GM19240 (cell line): ENCODE measurements around the gene CLSTN1.
"Not testable (repeated sequence)": the region's sequence is repeated elsewhere in the genome, so short reads cannot be mapped to it uniquely, and the experiment has no call there.

Experiments used
- DNase-seq: peaks from one replicate; pipeline ENCODE4 v3.0.0; 2011; ENCODE audit warnings: low spot score; ENCODE audit not compliant: insufficient read length

CLSTN1 gene

DNA sequence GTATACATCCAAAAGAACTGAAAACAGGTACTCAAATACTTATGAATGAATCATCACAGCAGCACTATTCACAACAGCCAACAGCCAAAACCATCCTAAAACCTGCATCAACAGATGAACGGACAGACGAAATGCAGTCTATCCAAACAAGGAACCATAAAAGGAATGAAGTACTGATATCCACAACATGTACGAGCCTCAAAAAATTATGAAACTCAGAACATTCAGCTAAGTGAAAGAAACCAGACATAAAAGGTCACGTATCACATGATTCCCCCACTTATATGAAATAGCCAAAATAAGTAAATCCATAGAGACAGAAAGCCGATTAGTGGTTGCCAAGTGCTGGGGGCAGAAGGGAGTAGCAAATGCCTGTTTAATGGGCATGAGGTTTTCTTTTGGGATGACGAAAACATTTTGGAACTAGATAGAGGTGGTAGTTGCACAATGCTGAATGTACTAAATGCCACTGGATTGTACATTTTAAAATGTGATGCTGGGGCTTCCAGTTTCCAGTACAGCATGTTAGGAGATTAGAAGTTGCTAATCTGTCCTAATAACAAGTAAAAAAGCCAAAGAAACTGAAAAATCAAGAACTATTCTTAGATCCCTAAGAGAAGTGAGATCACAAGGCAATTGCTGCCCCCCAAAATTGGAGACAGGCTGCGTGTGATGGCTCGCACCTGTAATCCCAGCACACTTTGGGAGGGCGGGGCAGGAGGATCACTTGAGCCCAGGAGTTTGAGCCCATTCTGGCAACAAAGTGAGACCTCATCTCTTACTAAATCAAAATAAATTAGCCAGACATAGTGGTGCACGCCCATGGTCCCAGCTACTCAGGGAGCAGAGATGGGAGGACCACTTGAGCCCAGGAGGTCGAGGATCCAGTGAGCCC, 25.3 kb downstream of the CLSTN1 start:
- DNase-seq: no peak

DNA sequence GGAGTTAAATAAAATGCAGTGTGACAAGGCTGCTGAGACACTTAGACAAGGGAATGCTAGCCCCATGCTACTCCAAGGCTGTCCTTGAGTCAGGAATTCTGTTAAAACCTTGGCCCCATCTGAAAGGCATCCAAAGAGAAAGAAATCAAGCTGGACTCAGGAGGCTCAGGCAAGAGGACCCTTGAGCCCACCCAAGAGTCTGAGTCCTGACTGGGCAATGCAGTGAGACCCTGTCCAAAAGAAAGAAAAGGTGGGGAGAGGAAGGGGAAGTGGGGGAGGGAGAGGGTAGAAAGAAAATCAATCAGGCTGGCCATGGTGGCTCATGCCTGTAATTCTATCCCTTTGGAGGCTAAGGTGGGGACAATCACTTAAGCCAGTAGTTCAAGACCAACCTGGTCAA, 26.7 kb downstream of the CLSTN1 start:
- DNase-seq: no peak

DNA sequence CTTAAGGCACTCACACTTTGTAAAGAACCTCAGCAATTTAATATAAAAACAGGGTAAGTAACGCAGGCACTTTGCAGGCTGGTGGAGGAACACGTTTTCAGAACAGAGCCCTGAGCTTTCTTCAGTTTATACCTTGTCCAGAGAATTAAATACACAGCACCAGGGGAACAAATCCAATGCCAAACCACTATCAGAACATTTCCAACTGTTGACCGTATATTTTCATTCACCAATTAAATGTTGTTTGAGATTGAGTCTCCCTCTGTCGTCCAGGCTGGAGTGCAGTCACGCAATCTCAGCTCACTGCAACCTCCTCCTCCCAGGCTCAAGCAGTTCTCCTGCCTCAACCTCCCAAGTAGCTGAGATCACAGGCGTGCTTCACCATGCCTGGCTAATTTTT, 29.7 kb downstream of the CLSTN1 start:
- DNase-seq: no peak

GRCh38 chr1:9793291-9793690, 30.5 kb downstream of the CLSTN1 start:
- no peak for DNase-seq

DNA sequence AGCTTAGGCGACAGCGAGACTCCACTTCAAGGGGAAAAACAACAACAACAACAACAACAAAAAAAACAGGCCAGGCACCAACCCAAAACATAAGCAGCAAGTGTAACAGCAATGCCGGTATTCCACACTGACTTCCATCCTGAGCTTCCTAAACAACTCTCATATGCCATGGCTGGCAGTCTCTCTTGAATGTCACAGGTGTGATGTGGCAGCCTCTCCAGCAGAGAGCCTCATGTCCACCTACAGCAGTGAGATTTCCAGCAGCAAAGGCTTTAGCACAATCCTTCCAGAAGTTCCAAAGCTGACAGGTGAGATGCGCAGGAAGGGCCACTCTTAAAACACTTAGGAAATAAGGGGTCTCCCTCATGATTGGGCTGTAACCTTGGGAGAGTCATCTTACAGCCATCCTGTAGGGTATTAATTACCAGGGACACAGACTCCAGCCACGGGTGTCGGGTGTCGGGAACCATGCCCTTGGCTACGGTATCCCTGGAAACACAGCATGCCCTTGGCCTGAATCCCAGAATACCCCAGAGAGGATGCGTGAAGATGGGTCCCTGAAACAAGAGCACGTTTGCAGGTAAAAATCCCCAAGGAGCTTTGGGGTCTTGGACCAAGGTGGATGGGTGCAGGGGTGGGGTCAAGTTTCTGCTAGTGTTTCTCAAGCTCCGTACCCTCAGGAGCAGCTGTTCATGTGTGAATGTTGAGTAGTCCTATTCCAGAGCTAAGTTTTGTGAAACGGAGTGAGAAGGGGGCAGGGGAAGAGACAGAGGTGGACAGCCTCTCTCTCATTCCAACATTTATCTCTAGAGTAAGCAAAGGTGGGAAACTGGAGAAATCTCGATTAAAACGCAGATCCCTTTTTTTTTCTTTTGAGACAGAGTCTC, 31.4 kb downstream of the CLSTN1 start:
- no peak for DNase-seq

GRCh38 chr1:9789700-9790099, 34.1 kb downstream of the CLSTN1 start:
- DNase-seq: not testable (repeated sequence)

- DNase-seq: peak; percentile 25
Observed at GRCh38 chr1:9787702-9788101, 36.1 kb downstream of the CLSTN1 start.

DNA sequence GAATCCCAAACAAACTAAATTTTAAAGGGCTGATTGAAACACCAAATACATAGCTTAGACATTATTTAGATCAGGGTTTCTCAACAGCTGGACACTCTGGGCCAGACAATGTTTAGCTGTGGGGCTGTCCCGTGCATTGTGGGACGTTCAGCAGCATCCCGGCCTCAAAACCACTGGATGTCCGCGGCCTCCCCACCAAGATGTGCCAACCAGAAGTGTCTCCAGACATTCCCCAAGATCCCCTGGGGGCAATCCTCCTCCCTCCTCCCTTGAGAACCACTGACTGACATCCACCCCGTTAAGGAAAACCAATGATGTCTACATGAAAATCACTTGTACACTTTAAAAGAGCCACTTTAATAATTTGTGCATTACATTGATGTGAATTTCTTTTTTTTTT, 38.4 kb downstream of the CLSTN1 start:
- DNase-seq: no peak

DNA sequence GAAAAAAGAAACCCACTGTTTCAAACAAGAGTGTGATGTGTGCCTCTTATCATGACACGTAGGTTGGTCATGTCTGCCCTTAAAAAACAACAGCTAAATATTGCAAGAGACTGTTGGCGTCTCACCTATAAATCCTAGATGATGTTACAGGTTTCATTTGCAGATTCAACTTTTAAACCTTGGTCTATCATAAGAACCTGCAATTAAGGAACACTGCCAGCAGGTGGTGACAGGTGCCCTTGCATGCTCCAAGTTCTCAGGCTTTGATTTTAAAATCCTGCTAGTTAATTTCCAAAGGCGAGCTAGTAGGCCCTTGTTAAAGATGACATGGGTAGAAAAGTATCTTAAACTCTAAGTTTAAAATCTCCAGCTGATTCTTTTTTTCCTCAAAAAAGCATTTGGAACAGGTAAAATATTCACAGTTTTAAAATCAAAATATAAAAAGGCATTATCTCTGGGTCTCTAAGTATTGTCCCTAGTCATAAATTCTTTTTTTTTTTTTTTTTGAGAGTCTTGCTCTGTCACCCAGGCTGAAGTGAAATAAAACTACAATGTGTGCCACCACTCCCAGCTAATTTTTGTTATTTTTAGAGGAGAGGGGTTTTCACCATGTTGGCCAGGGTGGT, 39.1 kb downstream of the CLSTN1 start:
- DNase-seq: peak; percentile 26

DNA sequence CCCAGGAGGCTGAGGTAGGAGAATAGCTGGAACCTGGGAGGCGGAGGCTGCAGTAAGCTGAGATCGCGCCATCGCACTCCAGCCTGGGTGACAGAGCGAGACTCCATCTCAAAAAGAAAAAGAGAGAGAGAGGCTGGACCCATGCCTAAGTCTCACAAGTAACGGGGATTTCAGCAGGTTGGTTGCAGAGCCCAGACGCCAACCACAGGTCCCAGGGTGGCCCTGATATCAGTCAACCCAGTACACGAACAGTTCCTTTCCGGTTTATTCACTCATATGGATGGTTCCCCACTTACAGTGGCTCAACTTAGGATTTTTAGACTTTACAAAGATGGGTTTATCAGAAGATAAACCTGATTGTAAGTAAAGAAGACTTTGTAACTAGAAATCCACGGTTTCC, 40.9 kb downstream of the CLSTN1 start:
- DNase-seq: no peak

DNA sequence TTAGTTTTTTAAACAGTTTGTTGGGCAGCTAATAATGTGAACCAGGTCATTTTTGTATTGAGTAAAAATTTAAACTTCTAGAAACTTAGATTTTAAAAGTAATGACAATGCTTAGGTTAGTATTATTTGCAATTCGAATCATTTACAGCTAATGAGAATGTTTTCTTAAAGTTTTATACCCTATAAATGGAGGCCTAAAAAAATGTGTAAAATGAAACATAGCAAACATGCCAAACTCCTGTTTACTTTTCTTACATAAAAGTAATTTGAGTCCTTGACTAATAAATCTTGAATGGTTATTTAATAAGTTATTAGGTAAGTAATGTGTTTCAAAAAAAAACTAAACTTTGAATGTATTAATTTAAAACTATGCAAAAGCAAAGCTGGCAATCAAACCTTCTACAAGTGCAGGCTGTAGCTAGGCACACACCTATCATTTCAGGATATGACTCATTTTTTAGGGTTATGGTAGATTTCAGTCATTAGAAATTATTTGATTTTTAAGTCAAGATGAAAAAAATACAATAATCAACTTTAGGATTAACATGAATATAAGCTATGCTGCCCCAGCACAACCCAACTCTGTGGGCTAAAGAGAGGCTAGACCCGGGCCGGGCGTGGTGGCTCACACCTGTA, 41.5 kb downstream of the CLSTN1 start:
- DNase-seq: no peak

- no peak for DNase-seq
Observed at GRCh38 chr1:9780554-9781110, 43.1 kb downstream of the CLSTN1 start.

GRCh38 chr1:9778905-9779304, 44.9 kb downstream of the CLSTN1 start:
- no peak for DNase-seq

GRCh38 chr1:9776685-9777084, 47.1 kb downstream of the CLSTN1 start:
- DNase-seq: no peak

GRCh38 chr1:9774712-9775679, 48.8 kb downstream of the CLSTN1 start:
- no peak for DNase-seq

DNA sequence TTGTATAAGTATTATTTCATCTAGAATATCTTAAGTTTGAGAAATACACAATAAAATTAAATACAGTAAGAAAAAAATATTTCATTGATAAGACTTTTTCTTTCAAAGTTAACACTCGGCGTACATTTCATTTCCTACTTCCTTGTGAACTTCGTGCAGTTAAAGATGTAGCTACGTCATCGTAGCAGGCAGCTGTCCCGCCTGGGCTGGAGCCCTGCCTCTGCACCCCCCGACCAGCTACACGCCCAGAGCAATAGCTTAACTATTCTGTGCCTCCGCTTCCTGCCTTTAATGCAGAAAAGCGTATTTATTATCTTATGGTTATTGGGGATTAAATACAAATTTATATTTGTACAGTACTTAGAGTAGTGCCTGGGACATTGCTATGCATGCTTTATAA, 53.5 kb downstream of the CLSTN1 start:
- no peak for DNase-seq

DNA sequence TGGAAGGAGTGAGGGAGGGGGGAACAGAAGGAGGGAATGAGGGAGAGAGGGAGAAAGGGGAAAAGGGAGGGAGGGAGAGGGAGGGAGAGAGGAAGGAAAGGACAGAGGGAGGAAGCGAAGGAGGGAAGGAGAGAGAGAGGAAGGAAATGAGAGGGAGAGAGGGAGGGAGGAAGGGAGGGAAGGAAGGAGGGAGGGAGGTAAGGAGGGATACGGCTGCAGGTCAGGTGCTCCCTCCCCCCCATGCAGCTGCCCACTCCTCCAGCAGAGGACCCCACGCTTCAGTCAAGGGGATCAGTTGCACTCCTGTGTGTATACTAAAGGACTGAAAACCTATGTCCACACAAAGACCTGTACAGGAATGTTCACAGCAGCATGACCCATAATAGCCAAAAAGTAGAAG, 54.8 kb downstream of the CLSTN1 start:
- no peak for DNase-seq

- no peak for DNase-seq
Observed at GRCh38 chr1:9767964-9768668, 55.6 kb downstream of the CLSTN1 start.

- no peak for DNase-seq
Observed at GRCh38 chr1:9766759-9767442, 56.9 kb downstream of the CLSTN1 start.
